ENCODE results near the gene LSM11.

GRCh38 chr5:157741131-157741530, 2.4 kb upstream of the LSM11 start:
- TF ChIP-seq CTCF (IDR thresholded peaks at IDR 0.05; ENCODE audit: insufficient read depth, low read length, poor library complexity, severe bottlenecking): no peak
- TF ChIP-seq EZH2phosphoT487 (conservative IDR thresholded peaks at IDR 0.05; ENCODE audit: low read length): no peak

All from SU-DHL-6 (cell line).